GM19395 (cell line): ENCODE measurements around the gene MYCL.

Experiments used
- ATAC-seq: cut with Tn5 transposase; IDR thresholded peaks from one replicate; pipeline ENCODE4 v1.9.1; 2021; ENCODE audit warnings: mild to moderate bottlenecking, moderate library complexity; ENCODE audit not compliant: unreplicated experiment

MYCL gene

GRCh38 chr1:39901714-39902459 is at the start of gene MYCL:
Gene MYCL, minus strand, starts transcription at chr1:39901917. Its CDS starts 483 bp downstream, at chr1:39901434.
- peak; percentile 80 for ATAC-seq

- no peak for ATAC-seq
These were observed 48.2 kb upstream of the MYCL start for GRCh38 chr1:39949891-39950290.

GRCh38 chr1:39947260-39947659 is 45.5 kb upstream of the MYCL start:
- no peak for ATAC-seq

- no peak for ATAC-seq
These were observed 44.5 kb upstream of the MYCL start for GRCh38 chr1:39946216-39946615.

GRCh38 chr1:39944410-39945112 is 42.8 kb upstream of the MYCL start:
- ATAC-seq = no peak

- ATAC-seq = no peak
These were observed 42.0 kb upstream of the MYCL start for GRCh38 chr1:39943471-39944290.

- no peak for ATAC-seq
These were observed 39.5 kb upstream of the MYCL start for GRCh38 chr1:39940980-39941871.

- ATAC-seq = no peak
These were observed 38.5 kb upstream of the MYCL start for GRCh38 chr1:39940253-39940652.

GRCh38 chr1:39938856-39939255 is 37.1 kb upstream of the MYCL start:
- ATAC-seq = no peak

GRCh38 chr1:39936724-39937491 is 35.2 kb upstream of the MYCL start:
- ATAC-seq = no peak

- ATAC-seq = no peak
These were observed 32.5 kb upstream of the MYCL start for GRCh38 chr1:39933956-39934941.

- ATAC-seq = no peak
These were observed 27.3 kb upstream of the MYCL start for GRCh38 chr1:39928809-39929587.

- ATAC-seq = no peak
These were observed 25.8 kb upstream of the MYCL start for GRCh38 chr1:39927538-39927937.

- ATAC-seq = no peak
These were observed 25.1 kb upstream of the MYCL start for GRCh38 chr1:39926820-39927219.

- no peak for ATAC-seq
These were observed 24.7 kb upstream of the MYCL start for GRCh38 chr1:39926343-39926793.

- no peak for ATAC-seq
These were observed 24.1 kb upstream of the MYCL start for GRCh38 chr1:39925721-39926342.

- no peak for ATAC-seq
These were observed 20.6 kb upstream of the MYCL start for GRCh38 chr1:39922251-39922688.
